GM19240 (cell line): ENCODE data around the gene DCDC1.

Experiments used
- DNase-seq: peaks from one replicate; pipeline ENCODE4 v3.0.0; 2011; ENCODE audit warnings: low spot score; ENCODE audit not compliant: insufficient read length

DCDC1 gene

DNA sequence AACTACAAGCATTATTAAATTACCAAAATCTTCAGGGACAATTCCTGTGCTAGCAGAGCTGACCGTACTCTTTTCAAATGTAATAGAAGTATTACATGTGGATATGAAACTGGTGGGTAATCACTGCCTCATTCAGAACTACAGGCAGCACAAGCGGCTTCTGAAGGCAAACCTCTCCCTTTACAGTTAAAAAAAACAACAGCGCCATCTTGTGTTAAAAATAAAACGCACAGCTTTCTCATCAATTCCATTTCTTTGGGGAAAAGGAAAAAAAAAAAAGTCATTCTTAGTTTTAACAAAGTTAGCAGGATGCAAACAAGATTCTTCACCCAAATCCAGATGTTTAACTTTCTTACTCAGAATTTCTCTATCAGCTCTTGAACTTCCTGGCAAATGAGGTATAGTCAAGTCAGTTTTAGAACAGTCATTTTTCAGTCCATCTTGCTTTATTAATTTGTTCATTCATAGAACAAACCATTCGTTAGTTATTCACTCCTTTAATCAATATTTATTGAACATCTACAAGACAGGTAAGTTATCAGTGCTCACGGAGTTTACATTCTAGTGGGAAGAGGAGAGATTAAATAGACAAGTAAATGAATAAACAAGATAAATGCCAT, 451.6 kb downstream of the DCDC1 start:
- DNase-seq, result peak; percentile 2

DNA sequence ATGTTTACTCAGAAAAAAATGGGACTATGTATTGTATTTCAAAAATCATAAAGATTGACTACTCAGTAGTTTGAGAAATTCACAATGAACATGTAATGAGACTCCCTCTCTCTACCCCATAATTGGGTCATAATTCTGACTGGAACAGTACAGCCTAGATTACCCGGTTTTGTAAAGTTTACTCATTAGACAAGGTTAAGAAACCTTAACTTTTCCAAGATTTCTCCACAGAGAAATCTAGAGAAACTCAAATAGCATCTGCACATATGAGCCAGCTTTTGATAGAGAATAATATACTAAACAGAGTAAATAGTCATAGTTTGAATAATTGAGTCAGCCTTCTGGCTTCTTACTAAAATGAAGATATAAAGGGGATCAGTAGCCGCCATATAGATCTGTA, 452.3 kb downstream of the DCDC1 start:
- no peak for DNase-seq

DNA sequence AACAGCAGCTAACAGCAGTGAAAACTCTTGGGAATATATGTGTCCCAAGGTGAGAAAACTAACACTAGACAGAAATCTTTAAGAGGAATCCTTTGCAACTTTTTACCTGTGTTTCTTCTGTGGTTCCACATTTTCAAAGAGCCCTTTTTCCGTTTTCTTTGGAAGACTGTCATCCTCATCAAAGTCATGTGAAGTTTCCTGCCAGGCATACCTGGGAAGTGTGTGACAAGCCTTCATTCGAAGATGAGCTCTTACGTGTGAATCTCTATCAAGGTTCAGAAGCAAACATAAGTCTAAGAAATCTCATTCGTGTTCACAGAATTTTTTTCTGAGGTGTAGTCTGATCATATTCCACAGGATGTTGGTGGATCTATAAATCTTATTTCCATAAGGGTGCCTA, 452.8 kb downstream of the DCDC1 start:
- DNase-seq, result no peak

DNA sequence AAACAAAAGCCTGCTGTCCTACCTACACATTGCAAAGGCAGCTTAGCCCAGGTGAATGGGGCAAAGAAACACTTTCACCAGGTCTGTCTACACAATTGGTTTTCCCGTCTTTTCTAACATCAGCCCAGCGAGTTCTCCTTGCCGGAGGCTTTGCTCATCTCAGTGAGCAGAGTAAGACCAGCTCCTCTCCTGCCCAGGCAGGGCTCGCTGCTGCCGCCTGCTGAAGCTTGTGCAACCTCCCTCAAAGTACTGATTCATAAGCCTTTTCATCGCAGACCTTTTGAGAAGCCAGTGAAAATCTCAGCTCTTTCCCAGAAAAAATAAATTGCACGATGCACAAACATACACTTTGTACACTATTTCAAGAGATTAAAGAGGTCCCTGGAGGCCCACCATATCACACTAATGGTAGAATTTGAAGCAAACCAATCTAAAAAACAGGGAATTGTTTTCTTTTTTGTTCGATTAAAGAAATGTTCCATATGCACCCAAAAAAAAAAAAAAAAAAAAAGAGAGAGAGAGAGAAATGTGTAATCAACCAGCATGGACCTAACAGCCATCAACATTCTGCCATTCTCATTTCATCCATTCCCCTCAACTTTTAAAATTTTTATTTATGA, 455.3 kb downstream of the DCDC1 start:
- DNase-seq, result no peak

DNA sequence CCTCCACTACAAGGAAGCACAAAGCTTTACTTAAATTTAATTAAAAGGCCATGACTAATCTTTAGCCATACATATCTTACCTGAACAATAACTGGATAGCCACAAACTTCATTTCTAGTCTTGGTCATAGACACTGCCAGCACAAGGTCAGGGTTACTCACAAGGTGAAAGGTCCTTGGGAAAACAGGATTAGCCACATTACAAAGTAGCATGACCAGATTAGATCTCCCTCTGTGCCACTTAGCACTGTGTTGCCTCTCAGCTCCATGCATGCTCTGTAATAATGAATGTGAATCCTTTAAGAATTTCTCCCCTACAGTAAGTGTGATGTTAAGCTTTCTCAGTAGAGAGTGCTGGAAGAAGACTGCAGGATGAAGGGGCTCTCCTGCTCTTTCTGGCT, 458.3 kb downstream of the DCDC1 start:
- DNase-seq, result no peak

DNA sequence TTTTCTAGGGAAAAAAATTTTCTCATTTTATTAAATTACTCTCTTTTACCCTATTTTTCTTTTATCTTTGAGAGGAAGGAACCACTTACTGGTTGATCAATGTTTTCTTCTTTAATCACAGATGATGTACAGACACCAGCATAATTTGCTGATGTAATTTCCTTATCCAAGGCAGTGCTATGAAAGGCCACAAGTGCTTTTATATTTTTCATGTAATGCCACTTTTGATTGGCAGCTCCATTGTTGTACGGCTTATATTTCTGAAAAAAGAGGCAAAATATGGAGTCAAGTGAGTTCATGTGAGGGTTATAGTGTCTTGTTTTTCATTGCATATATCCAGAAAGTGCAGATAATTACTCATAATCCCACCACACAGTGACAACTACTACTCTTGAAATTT, 460.7 kb downstream of the DCDC1 start:
- DNase-seq, result no peak

DNA sequence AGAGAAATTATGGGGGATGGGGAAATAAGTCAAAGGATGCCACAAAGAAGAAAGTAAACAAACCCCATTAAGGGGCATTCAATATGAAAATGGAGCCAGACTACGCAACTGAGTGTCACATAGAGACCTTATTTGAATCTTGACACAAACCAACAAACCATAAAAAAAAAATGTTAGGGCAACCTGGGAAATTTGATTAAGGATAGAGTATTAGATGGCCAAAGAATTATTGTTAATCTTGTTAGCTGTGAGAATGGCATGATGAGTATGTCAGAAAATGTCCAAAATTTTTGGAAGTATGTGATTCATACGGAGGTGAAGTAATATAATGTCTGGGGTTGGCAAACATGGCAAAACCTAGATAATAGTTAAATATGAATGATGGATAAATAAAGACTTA, 461.3 kb downstream of the DCDC1 start:
- DNase-seq, result no peak

DNA sequence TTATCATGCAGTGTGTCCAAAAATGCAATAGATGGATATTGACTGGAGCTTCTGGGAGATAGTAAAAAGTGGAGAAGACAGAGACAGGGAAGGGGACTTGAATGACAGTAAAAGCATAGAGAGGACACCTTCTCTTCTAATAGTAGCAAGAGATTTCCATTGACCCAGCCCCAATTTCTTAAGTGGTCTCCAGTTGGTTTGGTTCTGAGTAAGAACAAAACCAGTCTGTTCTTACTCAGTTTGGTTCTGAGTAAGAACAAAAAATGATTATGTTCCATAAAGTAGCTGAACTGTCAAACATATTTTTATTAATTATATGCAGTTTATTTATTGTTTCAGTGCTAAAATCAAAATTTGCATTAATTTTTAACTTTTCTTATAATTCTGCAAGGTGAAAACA, 466.6 kb downstream of the DCDC1 start:
- no peak for DNase-seq

DNA sequence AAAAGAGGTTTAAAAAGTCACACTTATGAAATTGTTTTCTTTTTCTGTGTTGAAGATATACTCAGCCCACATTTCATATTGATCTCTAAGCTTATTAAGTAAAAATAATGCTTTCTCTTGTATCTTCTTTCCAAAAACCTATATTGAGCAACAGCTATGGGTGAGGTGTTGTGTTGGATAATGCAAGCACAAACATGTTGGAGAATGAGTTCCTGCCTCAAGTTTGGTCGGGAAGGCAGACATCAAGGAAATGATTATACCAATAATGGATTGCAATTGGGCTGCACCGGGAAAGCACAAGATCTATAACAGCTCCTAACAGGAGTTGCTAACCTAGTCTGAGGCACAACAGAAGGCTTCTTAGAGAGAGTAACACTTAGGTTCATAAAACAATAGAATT, 474.5 kb downstream of the DCDC1 start:
- no peak for DNase-seq

DNA sequence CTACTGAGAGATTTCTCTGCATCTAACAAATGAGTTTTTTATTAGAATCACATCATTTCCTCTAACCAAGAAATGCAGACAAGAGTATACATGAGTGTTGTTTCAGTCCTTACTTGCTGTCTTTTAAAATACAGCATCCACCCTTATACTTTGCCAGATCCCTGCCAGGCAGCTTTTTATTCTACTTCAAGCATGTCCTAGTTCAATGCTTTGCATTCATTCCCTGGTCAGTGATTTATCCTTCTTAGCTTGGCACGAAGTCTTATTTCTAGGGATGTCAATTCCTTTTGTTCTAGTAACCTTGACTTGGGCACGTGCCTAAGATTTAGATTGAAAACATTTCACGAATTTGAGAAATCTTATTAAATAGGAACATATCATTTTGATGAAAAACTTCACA, 476.2 kb downstream of the DCDC1 start:
- no peak for DNase-seq

DNA sequence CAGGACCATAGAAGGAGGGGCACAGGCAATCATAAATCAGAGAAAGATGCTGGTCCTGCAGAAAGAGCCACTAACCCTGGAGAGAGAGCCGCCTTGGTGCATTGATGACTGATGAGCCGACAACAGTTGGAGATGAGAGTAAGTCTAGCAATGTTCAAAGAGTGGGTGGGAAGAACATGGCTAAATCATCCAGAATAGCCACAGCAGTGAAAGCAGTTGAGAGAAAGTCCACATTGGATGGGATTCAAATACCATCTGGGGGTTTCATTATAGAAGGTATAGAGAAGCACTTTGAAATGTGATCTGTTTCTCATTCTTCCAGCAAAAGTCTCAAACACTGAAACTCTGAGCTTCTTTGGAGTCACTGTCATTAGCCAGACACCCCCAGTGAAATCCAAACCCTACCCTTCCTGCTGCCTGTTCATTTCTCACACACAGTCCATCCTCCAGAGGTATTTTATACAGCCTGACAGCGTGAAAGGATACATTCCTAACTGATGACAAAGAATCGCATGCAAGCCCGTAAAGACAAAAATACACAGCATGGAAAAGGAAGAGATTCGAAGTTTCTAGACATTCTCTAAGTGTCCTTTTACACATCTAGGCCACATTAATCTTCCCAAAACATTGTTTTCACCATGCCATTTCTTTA, 480.3 kb downstream of the DCDC1 start:
- no peak for DNase-seq

DNA sequence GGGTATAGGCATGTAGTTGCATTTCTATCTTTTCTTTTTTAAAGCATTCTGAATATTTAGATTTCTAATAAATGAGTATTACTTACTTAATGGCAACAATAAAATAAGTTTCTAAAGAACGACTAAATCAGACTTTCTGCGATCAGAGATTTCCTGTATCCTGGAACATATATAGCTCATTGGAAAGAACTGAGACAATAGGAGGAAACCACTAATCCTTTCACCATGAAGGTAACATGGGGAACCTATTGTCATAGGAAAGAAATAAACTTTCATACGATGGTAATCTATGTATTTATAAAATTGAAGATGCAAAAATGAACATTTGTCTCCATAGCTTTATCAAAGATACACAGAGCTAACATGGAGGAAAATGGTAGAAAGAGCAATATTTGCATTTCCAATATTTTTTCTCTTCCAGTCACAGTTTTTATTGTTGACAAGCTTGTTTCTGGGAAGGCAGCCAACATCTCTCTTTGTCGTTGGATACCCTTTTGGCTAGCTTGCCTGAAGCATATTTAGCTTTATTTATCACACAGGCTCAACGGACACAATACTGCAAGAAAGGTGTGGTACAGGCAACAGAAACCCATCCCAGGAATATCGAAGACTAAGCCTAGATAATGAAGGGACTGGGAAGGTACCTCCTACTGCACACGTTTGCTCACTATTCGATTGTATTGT, 490.1 kb downstream of the DCDC1 start:
- no peak for DNase-seq

DNA sequence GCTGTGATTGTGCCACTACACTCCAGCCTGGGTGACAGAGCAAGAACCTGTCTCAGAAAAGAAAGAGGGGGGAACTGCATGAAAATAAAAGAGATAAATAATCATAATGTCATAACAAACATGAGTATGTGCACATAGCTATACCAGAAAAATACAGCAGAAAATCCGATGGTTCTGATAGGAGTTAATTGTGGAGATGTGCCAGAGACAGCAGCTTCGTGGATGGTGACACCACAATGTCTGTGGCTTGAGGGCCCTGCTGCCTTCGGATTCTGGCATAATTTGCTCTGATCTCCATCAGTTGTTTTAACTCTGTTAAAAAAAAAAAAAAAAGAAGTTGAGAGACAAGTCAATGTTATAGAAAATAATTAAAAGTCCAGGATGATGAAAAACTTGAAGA, 491.1 kb downstream of the DCDC1 start:
- no peak for DNase-seq

DNA sequence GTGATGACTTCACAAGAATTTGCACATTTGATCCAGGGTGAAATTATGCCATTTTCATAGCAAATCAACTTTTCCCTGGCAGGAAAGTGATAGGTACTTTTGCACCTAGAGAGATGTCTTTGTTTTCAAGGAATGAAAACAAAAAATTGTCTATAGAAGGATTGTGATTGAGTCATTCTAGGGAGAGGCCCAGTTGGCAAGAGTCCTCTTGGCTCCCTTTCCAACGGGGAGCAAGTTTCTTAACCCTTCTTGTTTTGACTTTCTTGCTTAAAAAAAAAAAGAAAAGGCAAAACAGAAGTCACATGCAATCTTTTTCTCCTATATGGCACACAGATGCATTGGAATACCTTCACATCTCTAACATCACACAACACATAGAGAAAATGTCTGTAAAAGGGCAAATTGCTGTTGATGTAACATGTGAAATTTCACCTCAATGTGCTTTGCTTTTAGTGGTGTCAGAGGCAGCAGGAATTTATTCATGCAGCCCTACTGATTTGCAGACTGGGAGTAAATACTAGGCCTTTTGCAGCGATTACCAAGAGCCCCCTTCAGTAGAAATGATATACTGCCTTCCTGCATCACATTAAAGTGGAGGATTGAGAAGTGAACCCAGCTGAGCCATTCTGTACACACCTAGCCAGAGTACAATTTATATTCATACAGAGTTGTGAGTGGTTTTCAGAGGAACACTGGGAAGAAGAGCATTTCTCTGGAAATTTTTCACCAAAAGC, 492.7 kb downstream of the DCDC1 start:
- no peak for DNase-seq

DNA sequence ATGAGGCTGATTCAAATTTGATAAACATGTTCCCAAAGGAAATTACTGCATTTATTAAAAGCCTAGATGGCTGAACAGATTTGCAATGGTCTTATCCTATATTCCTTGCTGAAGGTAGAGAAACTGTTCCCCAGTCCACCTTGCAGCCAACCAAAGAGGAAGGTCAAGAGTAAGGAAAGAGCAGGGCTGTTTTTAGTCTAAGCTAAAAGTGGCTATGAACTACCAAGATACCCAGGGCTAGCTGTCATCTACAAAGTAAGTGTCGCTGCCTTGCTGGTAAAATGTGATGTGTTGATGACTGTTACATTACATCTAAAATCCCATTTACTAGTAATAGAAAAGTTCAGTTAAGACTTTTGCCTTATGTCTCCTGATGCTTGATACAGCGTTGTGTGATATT, 493.3 kb downstream of the DCDC1 start:
- DNase-seq, result no peak

DNA sequence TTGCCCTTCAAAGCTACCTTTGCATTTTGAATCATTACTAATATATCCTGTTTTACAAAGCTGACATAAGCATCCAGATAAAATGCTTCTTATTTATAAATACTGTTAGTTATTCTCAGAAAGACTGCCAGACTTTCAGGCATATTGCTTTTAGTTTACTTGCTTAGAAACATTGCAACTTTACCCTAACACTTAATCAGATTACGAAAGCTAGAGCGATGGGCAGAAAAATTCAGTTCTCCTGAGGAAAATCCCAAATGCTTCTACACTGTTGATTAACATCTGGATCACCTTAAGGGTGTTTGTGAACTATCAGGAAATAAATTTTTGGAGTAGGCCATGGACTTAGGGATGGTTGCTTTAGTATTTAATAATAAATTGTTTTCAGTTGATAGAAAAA, 493.7 kb downstream of the DCDC1 start:
- no peak for DNase-seq

DNA sequence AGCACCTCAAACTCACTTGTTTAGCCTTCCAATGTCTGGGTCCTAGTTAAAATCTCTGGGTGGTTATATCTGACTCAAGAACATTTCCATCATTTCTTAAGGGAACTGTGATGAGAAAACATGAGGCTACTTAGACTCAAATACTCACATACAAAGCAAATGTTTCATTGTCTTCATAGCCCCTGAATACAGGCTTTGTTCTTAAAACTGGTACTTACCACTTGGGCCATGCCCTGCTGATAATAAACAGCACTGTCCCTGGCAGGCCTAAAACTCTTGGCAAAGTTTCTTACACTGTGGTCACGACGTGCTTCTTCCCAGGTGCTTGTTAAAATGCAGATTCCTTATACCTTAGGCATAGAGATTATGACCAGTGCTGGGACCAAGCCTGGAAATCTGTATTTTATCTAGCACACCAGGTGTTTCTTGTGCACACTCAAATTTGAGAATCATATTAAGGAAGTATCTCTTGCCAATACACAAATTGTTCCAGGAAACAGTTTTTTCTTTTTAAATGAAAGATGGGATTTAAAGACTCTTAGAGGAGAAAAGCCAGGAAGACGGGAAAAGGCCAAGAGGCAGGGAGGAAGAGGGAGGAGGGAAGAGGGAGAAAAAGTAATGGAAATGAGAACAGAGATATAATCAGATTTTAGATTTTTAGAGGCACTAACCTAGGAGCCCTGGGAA, 495.5 kb downstream of the DCDC1 start:
- DNase-seq, result no peak

DNA sequence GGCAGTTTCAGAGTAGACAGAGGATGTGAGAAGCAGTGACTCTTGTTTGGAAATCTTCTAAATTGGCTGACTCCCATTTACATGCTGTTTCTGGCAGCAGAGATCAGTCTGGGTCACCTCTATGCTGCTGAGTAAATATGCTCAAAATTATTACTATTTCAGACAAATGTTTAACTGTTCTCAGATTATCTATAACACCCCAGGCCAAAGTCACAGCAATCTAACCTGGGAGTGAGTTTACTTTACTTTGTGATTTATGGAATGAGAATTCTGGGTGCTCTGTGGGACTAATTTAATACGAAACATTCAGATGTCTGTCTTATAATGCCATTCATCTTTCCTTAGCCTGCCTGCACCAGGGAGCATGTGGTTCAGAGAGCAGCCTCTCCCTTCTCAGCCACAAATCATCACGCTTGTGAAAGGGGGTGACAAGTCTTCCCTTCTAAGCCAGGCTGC, 500.9 kb downstream of the DCDC1 start:
- DNase-seq, result no peak

DNA sequence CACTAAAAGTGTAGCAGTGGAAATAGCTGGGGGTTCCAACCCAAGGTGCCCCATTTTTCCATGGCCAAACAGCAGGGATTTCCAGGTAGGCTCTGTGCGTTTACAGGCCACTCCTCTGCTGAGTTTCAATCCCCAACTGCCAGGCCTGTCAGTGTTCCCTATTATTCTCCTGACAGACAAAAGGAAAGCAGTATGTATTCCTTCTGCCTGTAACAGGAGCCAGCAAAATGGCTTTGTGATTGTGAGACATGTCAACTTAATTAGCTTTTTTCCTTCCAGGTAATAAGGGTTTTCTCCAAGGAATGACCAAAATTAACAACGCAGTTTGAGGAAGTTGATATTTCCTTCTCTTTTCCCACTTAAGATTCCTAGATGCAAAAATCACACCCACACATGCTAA, 506.3 kb downstream of the DCDC1 start:
- DNase-seq, result no peak

DNA sequence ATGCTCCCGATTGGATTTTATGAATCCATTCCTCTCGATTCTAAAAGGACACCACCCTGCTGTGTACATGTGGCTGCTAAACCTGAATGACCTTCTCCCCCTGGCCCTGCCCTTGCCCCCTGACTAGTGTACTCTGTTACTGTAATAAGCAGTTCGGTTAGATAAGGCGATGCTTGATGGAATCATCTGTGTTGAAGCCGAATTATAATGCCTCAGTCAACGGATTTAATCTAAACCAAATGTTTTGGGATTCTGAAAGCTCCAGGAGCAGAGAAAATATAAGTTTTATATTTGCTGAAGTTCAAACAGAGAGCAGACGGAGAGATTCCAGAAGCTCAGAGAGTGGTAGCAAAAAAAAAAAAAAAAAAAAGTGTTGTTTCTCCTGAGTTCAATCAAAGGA, 508.0 kb downstream of the DCDC1 start:
- no peak for DNase-seq

DNA sequence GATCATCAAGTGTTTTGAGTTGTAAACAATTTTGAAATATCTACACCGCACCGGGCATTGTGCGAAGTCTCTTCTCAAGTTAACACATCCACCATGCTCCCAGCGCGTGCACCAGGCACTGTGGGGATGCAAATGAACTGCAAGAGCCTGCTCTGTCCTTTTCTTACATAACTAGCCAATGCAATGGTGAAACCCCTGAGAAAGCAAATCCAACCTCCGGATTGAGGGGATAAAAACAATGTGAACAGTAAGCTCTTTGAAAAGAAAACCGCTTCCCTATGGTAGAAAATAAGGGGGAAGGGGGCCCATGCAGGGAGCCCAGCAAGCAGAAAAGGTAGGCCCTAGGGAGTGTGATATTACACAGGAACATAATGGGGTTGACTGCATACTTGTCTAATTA, 508.5 kb downstream of the DCDC1 start:
- DNase-seq, result no peak
